SK-N-DZ (cell line): ENCODE measurements around the gene TBX1.

Source experiments
- DNase-seq: peaks from one replicate; pipeline ENCODE4 v3.0.0-alpha.2; 2015; ENCODE audit warnings: low spot score

Gene TBX1

GRCh38 chr22:19751497-19752245, 8.9 kb upstream of the TBX1 start:
- DNase-seq = no peak

- DNase-seq = no peak
These were observed 7.3 kb upstream of the TBX1 start for GRCh38 chr22:19753090-19753842.

DNA sequence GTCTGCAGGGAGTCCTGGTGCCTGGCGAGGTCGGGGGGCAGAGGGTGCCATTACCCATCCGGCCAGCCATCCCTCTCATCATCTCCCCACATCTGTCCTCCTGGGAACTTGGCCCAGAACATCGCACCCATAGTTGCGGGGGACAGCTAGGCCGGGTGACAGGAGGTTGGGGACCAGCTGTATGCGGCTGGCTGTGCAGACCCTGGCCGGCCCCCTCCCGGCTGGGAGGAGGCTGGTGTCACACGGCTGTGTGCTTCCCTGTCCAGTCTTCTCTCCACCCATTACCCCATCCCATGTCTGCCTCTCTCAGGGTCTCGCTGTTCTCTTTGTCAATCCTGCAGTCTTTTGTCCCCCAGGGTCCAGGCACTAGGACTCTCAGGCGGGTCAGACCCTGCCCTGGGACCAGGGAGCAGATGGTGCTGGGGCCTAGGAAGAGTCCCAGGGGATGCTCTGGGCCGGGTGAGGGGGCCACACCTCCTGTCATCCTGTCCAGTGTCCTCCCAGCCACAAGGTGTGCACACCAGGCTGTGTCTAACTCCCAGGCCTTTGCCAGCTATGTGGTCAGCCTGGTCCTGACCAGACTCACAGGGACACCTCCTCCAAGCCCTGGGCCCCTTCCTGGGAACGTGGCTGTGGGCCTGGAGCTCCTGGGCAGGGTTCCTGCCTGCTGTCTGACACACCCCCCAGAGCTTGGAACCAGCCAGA, 6.4 kb upstream of the TBX1 start:
- no peak for DNase-seq

DNA sequence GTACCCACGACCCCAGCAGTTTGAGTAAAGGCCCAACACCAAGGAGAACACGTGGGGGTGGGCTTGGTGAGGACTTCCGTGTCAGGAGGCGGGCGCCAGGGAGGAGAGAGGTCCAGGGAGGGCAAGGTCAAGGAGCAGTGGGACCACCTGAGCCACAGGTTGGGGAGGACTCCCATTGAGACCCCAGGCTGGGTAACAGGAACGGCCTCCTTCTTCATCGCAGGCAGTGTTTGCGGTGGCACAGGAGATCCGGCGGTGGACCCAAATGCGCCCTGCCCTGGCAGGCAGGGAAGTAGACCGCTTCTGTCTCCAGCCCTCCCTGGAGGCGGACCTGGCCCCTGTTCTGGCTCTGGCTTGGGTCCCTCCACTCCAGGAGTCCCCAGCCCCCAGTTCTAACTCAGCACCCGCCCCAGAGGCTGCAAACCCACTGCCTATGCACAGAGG, 5.9 kb upstream of the TBX1 start:
- DNase-seq = no peak

DNA sequence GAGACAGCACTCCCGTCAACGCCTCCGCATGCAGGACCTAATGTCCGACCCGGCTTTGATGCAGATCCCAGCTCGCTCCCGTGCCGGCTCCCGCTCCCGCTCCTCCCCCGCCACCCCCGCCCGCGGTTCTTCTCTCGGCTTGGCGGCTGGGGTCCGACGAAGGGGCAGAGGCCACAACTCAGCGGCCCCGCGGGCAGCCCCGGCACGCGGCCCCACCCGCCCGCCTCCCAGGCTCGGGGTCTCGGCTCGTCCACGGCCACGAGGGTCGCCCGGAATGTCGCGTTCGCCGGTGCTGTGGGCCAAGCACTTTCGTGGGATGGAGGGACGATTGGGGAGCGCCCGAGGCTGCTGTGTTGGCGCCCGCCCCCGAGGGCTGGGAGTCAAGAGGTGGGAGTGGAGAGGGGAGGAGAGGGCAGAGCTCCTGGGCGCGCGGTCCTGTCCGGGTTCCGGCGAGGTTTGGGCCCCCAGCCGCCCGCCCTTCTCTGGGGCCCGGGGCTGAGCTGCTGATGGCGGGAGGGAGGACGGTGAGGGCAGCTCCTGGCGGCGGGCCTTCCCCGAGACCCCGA, 5.3 kb upstream of the TBX1 start:
- DNase-seq = no peak

- DNase-seq = no peak
These were observed 4.8 kb upstream of the TBX1 start for GRCh38 chr22:19755722-19756287.

- DNase-seq = peak; percentile 45
These were observed 4.1 kb upstream of the TBX1 start for GRCh38 chr22:19756288-19757128.

- DNase-seq = no peak
These were observed 3.2 kb upstream of the TBX1 start for GRCh38 chr22:19757140-19757984.

DNA sequence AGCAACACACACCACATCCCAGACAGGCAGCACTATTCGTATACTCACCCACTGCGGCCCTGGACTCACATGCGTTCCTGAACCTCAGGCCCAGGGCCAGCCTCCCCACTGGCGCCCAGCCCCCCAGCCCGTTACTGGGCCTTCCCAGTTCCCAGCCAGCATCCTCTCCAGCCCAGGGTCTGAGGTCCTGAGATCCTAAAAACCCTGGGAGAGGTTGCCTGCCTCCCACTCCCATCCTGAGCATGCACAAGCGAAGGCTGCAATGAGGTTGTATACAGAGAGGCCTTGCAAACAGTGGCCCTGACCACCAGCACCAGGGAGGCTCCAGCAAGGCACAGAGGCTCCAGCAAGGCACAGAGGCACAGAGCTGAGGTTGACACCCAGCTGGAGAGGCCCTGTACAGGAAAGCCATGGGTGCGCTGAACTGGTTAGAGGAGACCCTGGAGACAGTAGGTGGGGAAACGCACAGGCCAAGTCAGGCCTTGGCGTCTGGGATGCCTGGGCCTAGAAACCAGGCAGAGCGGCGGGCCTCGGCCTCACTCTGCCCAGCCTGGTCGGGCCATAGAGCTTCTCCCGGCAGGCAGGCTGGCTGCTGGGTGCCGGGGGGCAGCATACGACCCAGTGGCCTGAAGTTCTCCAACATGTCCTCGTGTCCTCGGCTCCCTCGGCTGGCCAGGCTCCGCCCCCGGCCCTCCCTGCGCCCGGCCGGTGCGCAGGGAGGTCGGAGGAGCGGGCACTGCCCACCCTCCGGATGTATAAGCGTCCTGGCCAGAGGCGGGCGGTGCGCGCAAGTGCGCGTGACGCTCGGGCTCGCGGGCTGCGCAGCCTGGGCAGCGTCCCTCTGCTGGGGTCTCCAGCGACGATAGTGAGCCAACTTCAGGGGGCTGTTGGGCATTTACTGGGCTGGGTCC, 2.3 kb upstream of the TBX1 start:
- no peak for DNase-seq

DNA sequence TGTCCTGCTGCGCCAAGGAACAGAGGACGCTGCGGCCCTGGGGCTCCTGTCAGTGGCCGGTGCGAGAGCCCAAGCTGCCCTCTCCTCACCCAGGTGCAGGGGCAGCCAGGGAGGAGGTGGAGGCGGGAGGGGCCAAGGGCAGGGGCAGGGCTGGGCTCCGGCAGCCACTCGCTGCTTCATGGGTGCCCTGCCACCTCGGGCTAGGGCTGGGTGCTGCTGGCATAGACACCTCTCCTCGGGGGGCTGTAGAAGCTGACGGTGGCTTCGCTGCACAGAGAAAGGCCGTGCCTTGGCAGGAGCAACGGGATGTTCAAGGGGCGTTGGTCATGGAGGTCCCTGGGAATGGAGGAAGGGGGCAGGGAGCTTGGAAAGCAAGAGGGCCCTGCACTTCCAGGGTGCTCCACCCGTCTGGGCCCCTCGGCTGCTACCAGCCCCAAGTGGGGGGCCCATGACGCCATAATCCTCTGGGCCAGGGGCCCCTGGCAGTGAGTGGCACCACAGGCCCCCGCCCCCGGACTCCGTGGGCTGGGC, 1.6 kb upstream of the TBX1 start:
- DNase-seq = no peak

DNA sequence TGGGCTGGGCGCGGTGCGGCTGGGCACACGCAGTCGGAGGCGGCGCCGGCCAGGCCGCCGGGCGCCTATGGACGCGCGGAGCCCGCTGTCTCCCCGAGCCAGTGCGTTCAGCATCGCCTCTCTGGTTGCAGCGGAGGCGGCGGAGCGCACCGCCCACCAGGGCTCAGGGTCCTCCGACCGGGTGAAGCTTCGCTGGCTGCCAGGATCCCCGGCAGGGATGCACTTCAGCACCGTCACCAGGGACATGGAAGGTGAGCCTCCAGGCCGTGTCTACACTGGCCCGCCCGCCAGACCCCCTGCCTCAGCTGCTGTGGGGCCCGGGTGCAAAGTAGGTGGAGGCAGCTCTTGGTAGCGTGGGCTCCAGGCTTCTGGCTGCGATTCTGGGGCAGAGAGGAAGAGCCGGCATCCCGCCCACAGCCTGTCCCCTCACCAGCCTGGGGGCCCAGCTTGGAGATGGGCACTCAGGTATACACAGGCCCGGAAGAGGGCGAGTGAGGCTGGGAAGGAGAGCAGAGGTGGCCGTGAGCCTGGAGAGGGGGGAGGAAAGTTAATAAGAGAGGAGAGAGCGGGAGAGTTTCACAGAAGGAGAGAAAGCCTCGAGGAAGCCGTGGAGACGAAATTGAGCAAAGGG, 1.0 kb upstream of the TBX1 start:
- no peak for DNase-seq

GRCh38 chr22:19760951-19761724, 560 bp downstream of the TBX1 start:
- no peak for DNase-seq

DNA sequence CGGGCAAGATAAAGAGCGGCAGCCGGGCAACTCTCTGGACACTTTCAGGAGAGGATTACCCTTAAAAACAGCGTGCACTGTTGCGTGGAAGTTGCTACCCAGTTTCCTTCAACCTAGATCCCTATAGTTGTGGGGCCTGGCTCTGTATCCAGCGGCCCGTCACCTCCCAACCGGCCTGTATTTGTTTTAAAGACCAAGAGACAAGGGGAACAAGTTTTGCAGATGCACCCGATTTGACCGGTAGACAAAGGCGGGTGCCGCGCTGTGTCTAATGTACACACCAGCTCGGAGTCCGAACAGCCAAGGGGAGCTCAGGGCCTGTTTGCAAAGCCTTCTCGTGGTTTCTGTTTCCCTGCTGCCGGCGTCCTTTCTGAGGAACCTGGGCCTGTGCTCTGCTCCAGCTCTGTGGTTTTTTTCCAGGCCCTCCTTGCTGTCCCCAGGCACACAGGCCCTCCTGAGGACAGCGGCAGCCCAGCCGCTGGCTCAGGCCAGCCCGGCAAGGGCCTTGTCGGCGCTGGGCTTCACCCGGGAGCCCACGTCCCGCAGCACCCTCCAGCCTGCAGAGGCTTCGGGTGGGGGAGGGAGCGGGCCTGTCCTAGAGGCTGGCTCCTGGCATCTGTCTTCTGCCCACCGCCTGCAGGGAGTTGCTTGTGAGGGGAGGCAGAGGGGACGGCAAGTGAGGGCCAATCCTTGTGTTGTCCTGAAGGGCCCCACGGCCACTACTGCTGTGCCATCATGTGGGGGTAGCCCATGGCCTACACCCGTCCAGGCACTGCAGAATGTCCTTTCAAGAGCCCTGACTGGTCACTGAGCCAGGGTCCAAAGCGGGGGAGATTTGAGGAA, 1.4 kb downstream of the TBX1 start:
- DNase-seq = no peak

DNA sequence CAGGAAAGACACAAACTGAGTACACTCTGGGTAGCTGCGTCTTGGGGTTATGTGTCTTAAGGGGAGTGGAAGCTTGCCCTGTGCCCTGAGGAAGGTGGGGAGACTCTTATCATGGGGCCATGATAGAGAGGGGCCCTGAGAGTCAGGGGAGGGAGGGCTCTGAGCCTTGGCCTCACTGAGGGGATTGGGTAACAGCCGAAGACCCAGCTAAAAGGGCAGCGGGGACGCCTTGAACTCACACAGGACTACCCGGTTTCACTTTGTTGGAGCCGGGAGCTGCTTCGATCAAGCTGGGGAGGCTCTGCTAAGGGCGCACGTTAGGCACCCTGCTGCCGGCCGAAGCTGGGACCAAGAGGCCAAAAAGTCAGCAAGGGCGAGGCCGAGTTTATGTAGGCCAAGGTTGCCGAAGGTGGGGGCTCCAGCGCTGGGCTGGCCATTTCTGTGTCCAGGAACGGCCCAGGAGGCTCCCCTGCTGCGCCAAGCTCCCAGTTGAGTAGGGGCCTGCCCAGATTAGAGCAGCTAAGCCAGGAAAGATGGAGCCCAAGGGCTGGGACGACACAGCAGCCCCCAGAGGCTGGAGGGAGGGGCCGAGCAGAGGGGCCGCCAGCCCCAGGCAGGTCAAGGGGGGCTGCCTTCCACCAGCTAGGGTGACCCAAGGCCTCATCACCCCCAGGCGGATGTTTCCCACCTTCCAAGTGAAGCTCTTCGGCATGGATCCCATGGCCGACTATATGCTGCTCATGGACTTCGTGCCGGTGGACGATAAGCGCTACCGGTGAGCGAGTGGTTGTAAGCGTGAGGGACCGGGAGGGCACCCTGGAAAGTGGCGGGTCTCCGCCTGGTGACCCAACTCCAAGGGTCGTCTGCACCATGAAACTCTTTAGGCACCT, 2.2 kb downstream of the TBX1 start:
- DNase-seq = no peak
